Esophagus muscularis mucosa (tissue), 3 donors: ENCODE results near the gene TMEM51.

Experiments used
- POLR2AphosphoS5 ChIP-seq, 2 donors: sonication (generic); formaldehyde crosslinking; IDR thresholded peaks; one replicate each; pipeline ENCODE4 v1.6.1; 2017; ENCODE audit warnings: antibody characterized with exemption in 2 of 2
- TF ChIP-seq, protein P1 (sequence below), 3 experiments: fragments of 200-600 bp in 2 of 3; fragments of 450-650 bp in 1 of 3; sonication (generic) in 2 of 3; IDR thresholded peaks; one replicate each; pipeline ENCODE4 v1.5.1; 2017 to 2019; ENCODE audit warnings: antibody characterized with exemption in 3 of 3, mild to moderate bottlenecking in 2 of 3, moderate library complexity in 1 of 3

DNA sequence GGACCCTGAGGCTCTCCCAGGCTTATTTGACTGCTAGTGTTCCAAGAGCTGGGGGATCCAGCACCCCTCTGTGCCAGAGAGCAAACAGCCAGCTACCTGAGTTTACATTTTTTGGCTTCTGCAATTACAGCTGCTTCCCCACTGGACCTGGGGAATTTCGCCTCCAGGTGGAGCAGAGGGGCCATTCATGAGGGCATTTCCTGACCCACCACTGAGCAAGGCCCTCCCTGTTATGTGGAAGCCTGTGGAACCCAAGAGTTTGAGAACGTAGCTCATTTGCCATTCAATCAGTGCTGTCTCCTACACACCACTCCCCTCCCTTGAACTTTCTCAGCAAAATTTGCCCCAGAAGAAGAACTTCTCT, 42.7 kb upstream of the TMEM51 start:
- TF ChIP-seq, protein P1, sequence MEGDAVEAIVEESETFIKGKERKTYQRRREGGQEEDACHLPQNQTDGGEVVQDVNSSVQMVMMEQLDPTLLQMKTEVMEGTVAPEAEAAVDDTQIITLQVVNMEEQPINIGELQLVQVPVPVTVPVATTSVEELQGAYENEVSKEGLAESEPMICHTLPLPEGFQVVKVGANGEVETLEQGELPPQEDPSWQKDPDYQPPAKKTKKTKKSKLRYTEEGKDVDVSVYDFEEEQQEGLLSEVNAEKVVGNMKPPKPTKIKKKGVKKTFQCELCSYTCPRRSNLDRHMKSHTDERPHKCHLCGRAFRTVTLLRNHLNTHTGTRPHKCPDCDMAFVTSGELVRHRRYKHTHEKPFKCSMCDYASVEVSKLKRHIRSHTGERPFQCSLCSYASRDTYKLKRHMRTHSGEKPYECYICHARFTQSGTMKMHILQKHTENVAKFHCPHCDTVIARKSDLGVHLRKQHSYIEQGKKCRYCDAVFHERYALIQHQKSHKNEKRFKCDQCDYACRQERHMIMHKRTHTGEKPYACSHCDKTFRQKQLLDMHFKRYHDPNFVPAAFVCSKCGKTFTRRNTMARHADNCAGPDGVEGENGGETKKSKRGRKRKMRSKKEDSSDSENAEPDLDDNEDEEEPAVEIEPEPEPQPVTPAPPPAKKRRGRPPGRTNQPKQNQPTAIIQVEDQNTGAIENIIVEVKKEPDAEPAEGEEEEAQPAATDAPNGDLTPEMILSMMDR (IDR thresholded peaks at IDR 0.05), result no peak
- TF ChIP-seq POLR2AphosphoS5 (IDR thresholded peaks at IDR 0.05), result no peak
